ENCODE results near the gene FKBP15. TPM values are rescaled to one million over a fixed set of nuclear protein-coding genes. Genes with fewer than 3 reads are reported as not detected.

FKBP15 gene
- total and polyA plus RNA-seq, 8 donors, result 5.5 to 36.6 (median 13.7) TPM

GRCh38 chr9:113227436-113227835, 6.4 kb upstream of the FKBP15 start:
- WGBS, 5 donors, result 5 to 80% (median 47%) methylated on average over 1 of the region's 1 CpG
- Histone ChIP-seq H3K4me3 (no peak overlapping the region), H3K27ac (peak overlapping the region in 1 of 5 donors; percentile 12), H3K27me3 (no peaks in the 10 kb centered on the region), H3K36me3 (no peaks in the 10 kb centered on the region), H3K4me1 (peaks cover 5 to 39% (median 13%) of the 10 kb centered on the region in 4 donors), H3K9me3 (no peaks in the 10 kb centered on the region)
- no peak for DNase-seq
- intact Hi-C loops (cut with DNase I; ENCODE audit: low total_unique reads), result no loop called here
- TF ChIP-seq POLR2AphosphoS5 (IDR thresholded peaks at IDR 0.05) (no peak), EP300 (IDR thresholded peaks at IDR 0.05) (no peak), CTCF (IDR thresholded peaks at IDR 0.05) (no peak), POLR2A (IDR thresholded peaks at IDR 0.05) (no peak)

- Histone ChIP-seq H3K9me3 (no peaks in the 10 kb centered on the region), H3K4me1 (peaks cover 22 to 63% (median 31%) of the 10 kb centered on the region in 4 donors), H3K27ac (no peak overlapping the region), H3K27me3 (no peaks in the 10 kb centered on the region), H3K4me3 (no peak overlapping the region), H3K36me3 (no peaks in the 10 kb centered on the region)
- intact Hi-C loops (cut with DNase I; ENCODE audit: low total_unique reads), result no loop called here
- 71 to 90% (median 80%) methylated on average over 2 of the region's 2 CpGs for WGBS, 5 donors
- no peak for DNase-seq
- TF ChIP-seq POLR2A (IDR thresholded peaks at IDR 0.05) (no peak), CTCF (IDR thresholded peaks at IDR 0.05) (no peak), POLR2AphosphoS5 (IDR thresholded peaks at IDR 0.05) (no peak), EP300 (IDR thresholded peaks at IDR 0.05) (no peak)
These were observed 2.9 kb upstream of the FKBP15 start for GRCh38 chr9:113223963-113224362.

- intact Hi-C loops (cut with DNase I; ENCODE audit: low total_unique reads), result no loop called here
- H3K27me3 ChIP-seq, result no peaks in the 10 kb centered on the region
- no peaks in the 10 kb centered on the region for H3K36me3 ChIP-seq
- no peak for TF ChIP-seq POLR2A (IDR thresholded peaks at IDR 0.05)
- TF ChIP-seq POLR2AphosphoS5 (IDR thresholded peaks at IDR 0.05), result peak in 1 of 3 donors; percentile 28
- 29 to 48% (median 34%) methylated on average over 5 of the region's 5 CpGs for WGBS, 5 donors
- H3K27ac ChIP-seq, result peak overlapping the region in 4 of 5 donors; percentile 79 to 93 (median 92)
- no peaks in the 10 kb centered on the region for H3K9me3 ChIP-seq
- DNase-seq, result peak in 1 of 2 donors; percentile 48
- H3K4me3 ChIP-seq, result peak overlapping the region; percentile 71 to 75 (median 72)
- H3K4me1 ChIP-seq, result peaks cover 28 to 65% (median 41%) of the 10 kb centered on the region in 4 donors
These were observed 1.4 kb upstream of the FKBP15 start for GRCh38 chr9:113222482-113222841.

GRCh38 chr9:113221800-113222481, 864 bp upstream of the FKBP15 start:
- Histone ChIP-seq H3K27me3 (no peaks in the 10 kb centered on the region), H3K4me1 (peaks cover 28 to 66% (median 43%) of the 10 kb centered on the region in 4 donors), H3K27ac (peak overlapping the region; percentile 79 to 93 (median 90)), H3K4me3 (peak overlapping the region; percentile 71 to 75 (median 72)), H3K36me3 (no peaks in the 10 kb centered on the region), H3K9me3 (no peaks in the 10 kb centered on the region)
- intact Hi-C loops (cut with DNase I; ENCODE audit: low total_unique reads), result no loop called here
- TF ChIP-seq POLR2AphosphoS5 (IDR thresholded peaks at IDR 0.05) (no peak), CTCF (IDR thresholded peaks at IDR 0.05) (no peak), EP300 (IDR thresholded peaks at IDR 0.05) (no peak), POLR2A (IDR thresholded peaks at IDR 0.05) (no peak)
- peak in 1 of 2 donors; percentile 53 for DNase-seq
- WGBS, 5 donors, result 8 to 11% (median 9%) methylated on average over 20 of the region's 20 CpGs

GRCh38 chr9:113220467-113221002, 542 bp downstream of the FKBP15 start:
- intact Hi-C loops (cut with DNase I; ENCODE audit: low total_unique reads), result no loop called here
- Histone ChIP-seq H3K4me3 (peak overlapping the region; percentile 71 to 75 (median 72)), H3K27ac (peak overlapping the region; percentile 73 to 93 (median 90)), H3K36me3 (no peaks in the 10 kb centered on the region), H3K27me3 (no peaks in the 10 kb centered on the region), H3K9me3 (no peaks in the 10 kb centered on the region), H3K4me1 (peaks cover 31 to 78% (median 50%) of the 10 kb centered on the region in 4 donors)
- no peak for DNase-seq
- 5 to 10% (median 8%) methylated on average over 11 of the region's 11 CpGs for WGBS, 5 donors
- TF ChIP-seq POLR2AphosphoS5 (IDR thresholded peaks at IDR 0.05), result no peak
- TF ChIP-seq CTCF (IDR thresholded peaks at IDR 0.05), result no peak
- TF ChIP-seq POLR2A (IDR thresholded peaks at IDR 0.05), result no peak
- no peak for TF ChIP-seq EP300 (IDR thresholded peaks at IDR 0.05)

Measured in stomach (tissue), 9 donors.